ENCODE results near the gene BBLN.
A peak's percentile ranks its signal among the peaks of the same experiment; 100 is the strongest.
"Not testable (repeated sequence)": the region's sequence is repeated elsewhere in the genome, so short reads cannot be mapped to it uniquely, and the experiment has no call there.

Gene BBLN

GRCh38 chr9:128124873-128125579 is 35.0 kb upstream of the BBLN start:
- peak; percentile 71 for DNase-seq

GRCh38 chr9:128125580-128126354 is 34.3 kb upstream of the BBLN start:
- no peak for DNase-seq

DNA sequence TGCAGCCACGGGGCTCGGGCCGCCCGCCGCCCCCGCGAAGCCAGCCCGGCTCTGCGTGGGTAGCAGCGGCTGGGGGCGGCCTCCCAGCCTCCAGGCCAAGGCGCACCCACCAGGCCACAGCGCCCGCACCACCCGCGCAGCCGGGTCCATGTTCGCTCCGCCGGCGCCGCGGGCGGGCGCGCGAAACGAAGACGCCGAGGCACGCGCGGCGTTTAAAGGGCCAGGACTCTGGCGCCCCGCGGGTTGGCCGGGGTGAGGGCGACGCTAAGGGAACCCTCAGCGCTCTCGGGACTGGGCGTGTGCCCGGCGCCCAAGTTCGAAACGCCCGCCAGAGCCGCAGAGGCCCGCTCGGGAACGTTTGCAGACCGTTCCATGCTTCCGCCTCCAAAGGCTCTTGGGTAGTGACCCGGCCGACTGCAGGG is 32.5 kb upstream of the BBLN start, which contains the start of gene PTGES2:
Gene PTGES2 (minus strand): TSS at position 162 of the 422 bp plus-strand sequence. CDS start 12 bp downstream, at position 150.
- peak; percentile 90 for DNase-seq

GRCh38 chr9:128127990-128128835 is 31.9 kb upstream of the BBLN start:
- peak; percentile 93 for DNase-seq

DNA sequence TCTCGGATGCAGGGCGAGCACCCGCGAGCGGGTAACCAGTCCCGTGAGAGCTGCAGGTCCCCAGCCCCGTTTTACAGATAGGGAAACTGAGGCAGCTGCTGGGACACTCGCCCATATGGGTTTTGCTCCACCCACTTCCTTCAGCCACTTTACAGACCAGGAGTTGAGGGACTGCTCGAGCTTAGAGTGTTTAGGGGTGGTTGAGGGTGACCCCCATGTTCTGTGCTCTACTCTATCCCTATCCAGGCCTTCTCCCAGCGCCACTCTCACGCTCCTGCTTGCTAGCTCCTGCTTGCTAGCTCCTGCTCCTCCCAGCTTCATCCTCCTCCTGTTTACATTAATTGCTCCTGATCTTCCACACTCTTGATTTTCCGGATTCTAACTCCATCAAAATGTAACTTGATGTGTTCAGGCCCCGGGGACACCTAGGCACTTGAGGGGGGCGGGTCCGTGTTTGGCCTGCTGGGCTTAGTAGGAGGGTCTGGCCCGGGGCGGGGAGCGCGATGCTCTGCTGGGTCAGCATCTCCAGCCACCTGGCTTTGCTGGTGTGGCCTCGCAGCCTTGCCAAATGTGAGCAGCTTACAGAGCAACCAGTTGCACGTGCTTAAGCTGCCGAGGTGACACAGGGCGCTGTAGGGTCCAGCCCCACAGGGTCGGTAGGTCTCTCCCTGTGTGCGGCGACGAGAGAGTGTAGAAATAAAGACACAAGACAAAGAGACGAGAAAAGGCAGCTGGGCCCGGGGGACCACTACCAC is 31.1 kb upstream of the BBLN start:
- DNase-seq: no peak

GRCh38 chr9:128129976-128130590 is 30.0 kb upstream of the BBLN start:
- not testable (repeated sequence) for DNase-seq

GRCh38 chr9:128130651-128131050 is 29.4 kb upstream of the BBLN start:
- not testable (repeated sequence) for DNase-seq

GRCh38 chr9:128131346-128131745 is 28.7 kb upstream of the BBLN start:
- DNase-seq: not testable (repeated sequence)

GRCh38 chr9:128132139-128132538 is 27.9 kb upstream of the BBLN start:
- peak; percentile 75 for DNase-seq

DNA sequence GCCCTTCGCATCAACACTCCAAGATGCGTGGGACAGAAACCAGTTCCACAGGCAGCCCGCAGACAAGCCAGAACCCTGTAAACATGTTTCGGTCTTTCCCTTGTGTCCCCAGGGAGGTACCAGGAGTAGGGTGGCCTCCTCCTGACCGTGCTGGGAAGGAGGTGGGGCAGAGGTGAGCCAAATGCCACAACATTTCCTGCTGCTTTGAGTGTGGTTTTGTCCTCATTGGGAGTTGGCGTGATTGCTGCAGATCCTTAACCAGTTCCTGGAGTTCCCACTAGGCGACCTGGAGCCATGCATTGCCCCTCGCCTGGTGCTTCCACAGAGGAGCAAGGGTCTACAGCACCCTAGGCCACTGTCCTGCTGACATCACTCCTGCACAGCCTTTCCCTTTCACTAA is 24.5 kb upstream of the BBLN start:
- DNase-seq: not testable (repeated sequence)

DNA sequence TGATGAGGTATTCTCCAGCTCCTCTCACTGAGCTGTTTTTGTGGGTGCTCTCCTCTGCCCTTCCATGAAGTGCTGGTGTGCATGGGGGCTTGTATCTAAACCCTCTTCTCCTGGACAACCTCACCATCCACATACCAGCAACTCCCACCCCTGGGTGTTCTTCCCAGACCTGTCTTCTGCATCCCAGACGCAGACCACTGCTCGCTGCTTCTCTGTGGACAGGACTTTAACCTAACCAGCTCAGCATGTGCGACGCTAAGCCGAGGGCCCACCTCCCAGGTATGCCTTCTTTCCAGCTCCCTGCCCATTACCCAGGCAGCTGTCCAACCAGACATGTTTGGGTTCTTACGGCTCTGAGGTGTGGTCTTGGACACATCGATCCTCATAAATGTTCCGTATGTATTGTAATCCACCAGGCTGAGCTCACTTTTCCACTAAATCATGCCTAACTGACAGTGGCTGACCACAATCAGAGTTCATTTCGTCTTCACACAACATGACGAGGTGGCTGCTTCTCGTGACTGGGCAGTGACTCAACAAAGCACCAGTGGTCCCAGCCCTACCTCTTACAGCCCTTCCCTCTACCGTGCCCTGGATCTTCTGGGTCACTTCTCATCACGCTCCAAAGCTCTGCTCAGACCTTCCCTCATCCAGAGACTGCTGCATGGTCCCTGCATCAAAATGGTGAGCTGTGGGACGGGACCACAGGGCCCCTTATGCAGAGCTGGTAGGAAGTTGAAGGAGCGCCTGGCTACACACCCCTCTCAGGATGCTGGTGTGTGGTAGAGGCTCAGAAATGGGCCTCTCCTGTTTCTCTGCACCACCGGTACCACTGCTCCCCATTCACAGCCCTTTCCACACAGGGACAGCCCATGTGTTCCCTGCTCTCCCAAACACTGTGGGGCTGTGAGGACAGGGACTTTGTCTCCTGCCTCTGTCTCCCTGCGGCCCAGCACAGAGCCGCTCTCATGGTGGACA is 23.0 kb upstream of the BBLN start:
- DNase-seq: no peak

GRCh38 chr9:128138001-128138400 is 22.1 kb upstream of the BBLN start:
- no peak for DNase-seq

DNA sequence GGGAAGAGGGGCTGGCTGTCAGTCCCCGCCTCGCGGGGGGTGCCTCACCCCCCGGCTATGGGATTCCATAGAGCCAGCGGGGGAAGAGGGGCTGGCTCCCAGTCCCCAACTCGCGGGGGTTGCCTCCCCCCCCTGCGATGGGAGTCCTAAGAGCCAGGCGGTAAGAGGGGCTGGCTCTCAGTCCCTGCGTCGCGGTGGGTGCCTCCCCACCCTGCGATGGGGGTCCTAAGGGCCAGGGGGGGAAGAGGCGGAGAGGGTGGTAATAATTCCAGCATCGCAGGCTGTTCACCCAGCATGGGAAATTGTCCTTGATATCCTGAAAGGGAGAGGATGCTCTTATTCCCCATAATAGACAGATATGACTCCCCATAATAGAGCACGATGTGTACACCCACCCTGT is 20.4 kb upstream of the BBLN start:
- no peak for DNase-seq

DNA sequence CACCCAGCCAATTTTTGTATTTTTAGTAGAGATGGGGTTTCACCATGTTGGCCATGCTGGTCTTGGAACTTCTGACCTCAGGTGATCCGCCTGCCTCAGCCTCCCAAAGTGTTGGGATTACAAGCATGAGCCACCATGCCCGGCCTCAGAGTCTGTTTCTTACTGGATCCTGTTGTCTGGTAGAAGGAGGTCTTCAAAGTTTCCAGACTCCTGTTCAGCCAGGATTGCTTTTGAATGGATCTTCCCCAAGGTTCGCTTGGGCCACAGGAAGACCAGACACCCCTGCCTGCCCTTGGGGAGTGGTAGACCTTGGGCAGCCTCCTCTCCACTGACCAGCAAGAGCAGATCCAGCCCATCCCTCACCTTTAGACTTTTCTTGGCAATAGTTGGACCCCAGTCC is 18.5 kb upstream of the BBLN start:
- DNase-seq: no peak

DNA sequence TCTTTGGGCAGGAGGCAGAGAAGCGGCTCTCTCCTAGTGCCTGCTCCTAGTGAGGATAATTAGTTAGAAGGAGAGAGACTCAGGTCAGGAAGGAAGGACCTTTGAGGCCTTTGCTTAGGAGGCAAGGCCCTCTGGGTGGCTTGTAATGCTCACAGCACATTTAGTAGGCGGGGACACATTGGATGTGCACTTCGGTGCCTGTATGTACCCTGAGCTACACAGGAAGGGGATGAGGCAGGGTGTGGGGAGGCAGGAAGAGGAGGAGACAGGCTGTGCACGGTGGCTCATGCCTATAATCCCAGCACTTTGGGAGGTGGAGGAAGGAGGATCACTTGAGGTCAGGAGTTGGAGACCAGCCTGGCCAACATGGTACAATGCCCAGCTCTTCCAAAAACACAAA is 18.0 kb upstream of the BBLN start:
- no peak for DNase-seq

GRCh38 chr9:128142596-128142995 is 17.5 kb upstream of the BBLN start:
- DNase-seq: no peak

DNA sequence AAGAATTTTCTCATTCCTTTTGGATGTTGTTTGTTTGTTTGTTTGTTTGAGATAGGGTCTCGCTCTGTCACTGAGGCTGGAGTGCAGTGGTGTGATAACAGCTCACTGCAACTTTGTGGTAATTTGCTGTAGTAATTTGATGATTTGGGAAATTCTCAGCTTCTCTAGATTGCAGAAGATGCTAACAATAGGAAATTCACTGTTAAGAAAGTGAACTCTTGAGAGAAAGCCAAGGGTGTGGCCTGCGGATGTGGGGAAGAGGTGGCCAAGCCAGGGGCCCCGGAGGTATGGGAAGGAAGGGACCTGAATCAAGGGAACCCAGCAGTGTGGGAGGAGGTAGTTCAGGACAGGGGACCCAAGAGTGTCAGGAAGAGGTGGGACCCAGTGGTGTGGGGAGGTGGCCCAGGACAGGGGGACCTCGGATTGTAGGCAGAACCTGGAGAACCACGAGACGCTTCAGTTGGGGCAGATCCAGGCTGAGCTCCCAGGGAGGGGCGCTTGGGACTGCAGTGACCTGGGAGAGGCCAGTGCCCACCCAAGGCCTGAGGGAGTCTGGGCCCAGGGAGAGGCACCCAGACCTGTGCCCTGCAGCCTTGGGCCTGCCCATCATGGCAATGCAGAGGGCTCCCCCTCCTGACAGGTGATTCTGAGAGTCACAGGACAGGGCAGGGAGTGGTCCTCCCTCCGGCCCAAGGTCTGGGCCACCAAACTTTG is 16.4 kb upstream of the BBLN start:
- DNase-seq: no peak

DNA sequence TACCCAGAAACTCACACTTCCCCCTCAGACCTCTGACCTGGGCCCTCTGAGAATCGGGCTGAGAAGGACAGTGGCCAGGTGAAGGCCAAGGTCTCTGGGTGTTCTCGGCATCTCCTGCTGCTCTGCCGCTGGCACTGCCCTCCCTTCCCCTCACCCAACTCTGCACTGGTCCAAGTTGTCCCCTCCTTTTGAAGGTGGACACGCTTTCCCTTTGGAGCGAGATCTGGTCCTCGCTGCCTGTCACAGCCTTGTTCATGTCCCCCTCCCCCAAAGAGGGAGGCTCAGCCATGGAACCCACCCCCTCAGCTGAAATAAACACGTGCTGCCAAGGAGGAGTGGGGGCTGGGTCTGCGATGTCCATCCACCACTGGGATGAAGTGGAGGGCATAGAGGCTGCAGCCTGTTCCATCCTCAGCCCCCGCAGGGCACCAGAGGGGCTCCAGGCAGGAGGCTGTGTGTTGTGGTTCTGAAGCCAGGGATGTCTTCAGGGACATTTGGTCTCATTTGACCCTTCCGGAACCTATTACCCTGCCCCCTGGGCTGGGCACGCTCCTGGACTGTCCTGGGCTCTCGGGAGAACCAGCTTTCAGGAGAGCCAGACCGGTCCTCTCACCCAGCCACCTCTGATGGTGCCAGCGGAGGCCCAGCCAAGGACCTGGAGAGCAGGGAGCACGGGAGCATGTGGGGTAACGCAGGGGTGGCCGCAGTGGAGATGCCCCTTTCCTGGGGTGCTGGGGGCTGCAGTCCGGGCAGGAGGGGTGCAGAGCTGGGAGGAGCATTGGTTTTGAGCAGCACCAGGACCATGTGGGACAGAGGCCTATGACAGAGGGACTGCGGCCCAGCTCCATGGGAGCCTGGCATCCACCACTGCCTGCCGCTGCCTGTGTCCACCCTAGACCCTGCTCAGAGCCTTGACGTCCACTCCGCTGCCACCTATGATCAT is 15.6 kb upstream of the BBLN start:
- no peak for DNase-seq

DNA sequence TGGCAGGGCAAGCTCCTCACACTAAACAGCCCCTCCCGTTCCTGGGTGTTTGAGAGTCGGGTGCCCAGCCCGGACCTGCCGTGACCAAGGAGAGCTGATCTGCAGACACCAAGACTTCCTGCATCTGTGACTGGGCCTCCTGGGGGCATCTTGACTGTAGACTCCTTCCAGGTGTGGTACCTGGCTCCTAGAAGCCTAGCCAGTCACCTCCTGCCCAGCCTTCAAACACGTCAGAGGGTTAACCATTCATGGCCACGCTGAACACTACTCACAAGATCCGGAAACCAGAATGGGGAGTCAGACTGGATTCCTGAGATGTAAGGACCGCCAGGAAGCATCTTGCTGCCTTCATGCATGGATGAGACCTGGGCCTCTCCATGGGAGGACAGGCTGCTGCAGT is 14.5 kb upstream of the BBLN start:
- DNase-seq: no peak
